GM12878 (cell line): ENCODE data around the gene HAUS7. TPM values are rescaled to one million over a fixed set of nuclear protein-coding genes. Genes with fewer than 3 reads are reported as not detected.

Experiments
- ATAC-seq: fragments of 200-7000 bp; cut with Tn5 transposase; 3 replicates; pipeline ENCODE4 v1.9.1; 2020; ENCODE audit warnings: mild to moderate bottlenecking, moderate library complexity
- BruUV-seq: library from RNA; stranded (reverse); fragments of 400-500 nt; replicated peaks from 2 replicates; lab custom pipeline; 2021; lab: Mats Ljungman, UMichigan
- CTCF ChIA-PET: fragments of 300-600 bp; sonication (Branson Sonifier 250); formaldehyde crosslinking; extraction: SDS; loops from one replicate; lab custom pipeline; 2021; ENCODE audit warnings: inconsistent platforms; lab: Yijun Ruan, JAX
- POLR2A ChIA-PET: fragments of 350-600 bp; formaldehyde crosslinking; extraction: SDS; loops from one replicate; lab custom pipeline; 2021; ENCODE audit warnings: inconsistent platforms; lab: Charles Lee
- RAD21 ChIA-PET: fragments of 300-600 bp; sonication (Branson Sonifier 250); formaldehyde crosslinking; loops from one replicate; lab custom pipeline; 2023; ENCODE audit warnings: antibody characterized with exemption; ENCODE audit not compliant: unreplicated experiment; lab: Charles Lee
- SMC1A ChIA-PET: fragments of 300-600 bp; sonication (Branson Sonifier 250); formaldehyde crosslinking; loops from one replicate; lab custom pipeline; 2023; ENCODE audit not compliant: unreplicated experiment, uncharacterized antibody; lab: Charles Lee
- DNase-seq: peaks from one replicate; pipeline ENCODE4 v3.0.0-alpha.2; 2011; ENCODE audit warnings: low read depth, low spot score
- FAIRE-seq: peaks from 3 replicates; lab custom pipeline; 2011; peaks lifted over from hg19 to GRCh38; lab: Jason Lieb, UNC
- H2AFZ ChIP-seq: 2 replicates; pipeline ENCODE4 v1.6.0; 2011; ENCODE audit warnings: low read depth, low read length, control low read depth; ENCODE audit not compliant: control insufficient read depth
- H3K27ac ChIP-seq: 2 replicates; pipeline ENCODE4 v1.5.1; 2011; ENCODE audit warnings: control low read depth; ENCODE audit not compliant: control insufficient read depth, insufficient read depth
- H3K27me3 ChIP-seq, 2 experiments: replicated peaks in 1 of 2; 2 replicates each; pipeline versions ENCODE4 v1.6.0 to v1.6.1; 2011; ENCODE audit warnings: low read length in 1 of 2; ENCODE audit not compliant: control insufficient read depth in 2 of 2, insufficient read depth in 2 of 2
- H3K36me3 ChIP-seq, 2 experiments: 2 replicates each; pipeline ENCODE4 v1.5.1; 2011; ENCODE audit warnings: low read length in 1 of 2; ENCODE audit not compliant: control insufficient read depth in 2 of 2, insufficient read depth in 2 of 2
- H3K4me1 ChIP-seq: 2 replicates; pipeline ENCODE4 v1.6.1; 2011; ENCODE audit warnings: mild to moderate bottlenecking, low read length, moderate library complexity, mixed read lengths; ENCODE audit not compliant: control insufficient read depth, insufficient read depth
- H3K4me2 ChIP-seq: 2 replicates; pipeline ENCODE4 v1.6.0; 2011; ENCODE audit warnings: control low read depth; ENCODE audit not compliant: control insufficient read depth, insufficient read depth
- H3K4me3 ChIP-seq: fragments of 200-600 bp; sonication (generic); 2 replicates; pipeline ENCODE4 v1.5.1; 2016
- H3K79me2 ChIP-seq: 2 replicates; pipeline ENCODE4 v1.6.0; 2011; ENCODE audit warnings: low read length; ENCODE audit not compliant: control insufficient read depth, insufficient read depth
- H3K9ac ChIP-seq: 2 replicates; pipeline ENCODE4 v1.8.0; 2011; ENCODE audit warnings: low read length, control low read depth, mixed read lengths; ENCODE audit not compliant: control insufficient read depth, insufficient read depth
- H3K9me3 ChIP-seq: replicated peaks from 3 replicates; pipeline ENCODE4 v1.5.1; 2011; ENCODE audit warnings: mild to moderate bottlenecking, low read length; ENCODE audit not compliant: control insufficient read depth, insufficient read depth
- H4K20me1 ChIP-seq: 2 replicates; pipeline ENCODE4 v1.6.0; 2011; ENCODE audit not compliant: control insufficient read depth, insufficient read depth
- CHD1 ChIP-seq: IDR thresholded peaks from 2 replicates; pipeline ENCODE4 v1.6.1; 2012; ENCODE audit warnings: low read depth, low read length, improper control_type of control experiment
- FOS ChIP-seq: IDR thresholded peaks from 3 replicates; pipeline ENCODE4 v1.6.1; 2011; ENCODE audit warnings: borderline replicate concordance; ENCODE audit not compliant: insufficient read length; ENCODE audit errors: extremely low read depth
- IKZF1 ChIP-seq: fragments of 450-650 bp; conservative IDR thresholded peaks from 2 replicates; pipeline ENCODE4 v1.6.1; 2017; ENCODE audit warnings: antibody characterized with exemption, mild to moderate bottlenecking
- IRF4 ChIP-seq: IDR thresholded peaks from 2 replicates; pipeline ENCODE4 v1.6.1; 2011; ENCODE audit warnings: low read depth, low read length
- MAX ChIP-seq: IDR thresholded peaks from 2 replicates; pipeline ENCODE4 v1.6.1; 2012; ENCODE audit warnings: low read depth, low read length, improper control_type of control experiment
- NRF1 ChIP-seq: conservative IDR thresholded peaks from 2 replicates; pipeline ENCODE4 v1.6.1; 2011; ENCODE audit warnings: mild to moderate bottlenecking, low read depth, low read length, improper control_type of control experiment
- PAX5 ChIP-seq: IDR thresholded peaks from 2 replicates; pipeline ENCODE4 v1.6.1; 2011; ENCODE audit warnings: low read depth, low read length, borderline replicate concordance
- POLR2A ChIP-seq: IDR thresholded peaks from 2 replicates; pipeline ENCODE4 v1.6.1; 2011; ENCODE audit warnings: low read depth, mild to moderate bottlenecking, low read length
- POLR2AphosphoS5 ChIP-seq: IDR thresholded peaks from 2 replicates; pipeline ENCODE4 v1.6.1; 2011; ENCODE audit warnings: mild to moderate bottlenecking, low read length, inconsistent platforms
- POU2F2 ChIP-seq: IDR thresholded peaks from 3 replicates; pipeline ENCODE4 v1.6.1; 2011; ENCODE audit warnings: low read depth, mild to moderate bottlenecking, low read length, borderline replicate concordance
- SMAD1 ChIP-seq: fragments of 450-650 bp; IDR thresholded peaks from 2 replicates; pipeline ENCODE4 v1.6.1; 2018; ENCODE audit warnings: mild to moderate bottlenecking, low read depth; ENCODE audit not compliant: partially characterized antibody
- SMARCA5 ChIP-seq: fragments of 450-650 bp; IDR thresholded peaks from 2 replicates; pipeline ENCODE4 v1.6.1; 2017; ENCODE audit warnings: mild to moderate bottlenecking
- SPI1 ChIP-seq: IDR thresholded peaks from 2 replicates; pipeline ENCODE4 v1.6.1; 2011; ENCODE audit warnings: low read depth, mild to moderate bottlenecking, low read length, moderate library complexity, borderline replicate concordance; ENCODE audit not compliant: insufficient read depth
- YY1 ChIP-seq: IDR thresholded peaks from 2 replicates; pipeline ENCODE4 v1.6.1; 2011; ENCODE audit warnings: low read depth, mild to moderate bottlenecking, low read length
- ZNF24 ChIP-seq: fragments of 450-650 bp; IDR thresholded peaks from 2 replicates; pipeline ENCODE4 v1.6.1; 2017; ENCODE audit warnings: antibody characterized with exemption, mild to moderate bottlenecking
- WGBS: methylation state at CpG from one replicate; pipeline ENCODE4 v1.1.6; 2016; ENCODE audit warnings: low lambda C conversion rate; ENCODE audit not compliant: insufficient replicate concordance, insufficient coverage; ENCODE audit errors: missing lambda C conversion rate; 5-methylcytosine and 5-hydroxymethylcytosine counted together
- in situ Hi-C: fragments of 300-500 bp; cut with MboI; formaldehyde crosslinking; loops from 9 replicates; pipeline ENCODE4 v1.14.3; 2018; ENCODE audit warnings: mixed read lengths
- intact Hi-C: fragments of 100-400 bp; cut with micrococcal nuclease; formaldehyde crosslinking; loops from one replicate; pipeline ENCODE4 v1.14.2; 2022; ENCODE audit not compliant: unreplicated experiment
- polyA plus RNA-seq, 11 experiments: library from polyadenylated mRNA; depleted of rRNA in 4 of 11; unstranded in 6 of 11; stranded (reverse) in 5 of 11; fragments of >200 nt; fragmentation: Nextera tagmentation in 4 of 11; fragmentation: Illumina TruSeq in 1 of 11; extraction: Ambion mirVana in 4 of 11; extraction: Trizol in 1 of 11; gene quantifications; 1 replicate in 1 of 11; 2 replicates in 10 of 11; pipeline versions ENCODE4 v1.2.1 to v1.2.3, GENCODE V29; 2011 to 2016; ENCODE audit warnings: inconsistent platforms in 2 of 11, missing spikeins in 2 of 11, low read depth in 1 of 11
- total RNA-seq, 4 experiments: library from RNA; depleted of rRNA in 3 of 4; stranded (reverse); fragments of >200 nt in 3 of 4; fragmentation: Illumina TruSeq in 1 of 4; extraction: Trizol in 1 of 4; gene quantifications; 2 replicates each; pipeline versions ENCODE4 v1.2.1 to v1.2.3, GENCODE V29; 2013 to 2021

Gene HAUS7
- total and polyA plus RNA-seq, 10 of the 15 experiments (the other 5 are each of a cell fraction or from before 2014, with no cell fraction given): 6.7 to 63.3 (median 24.1) TPM

- intact Hi-C loops: no loop called here
- CTCF ChIA-PET: no interaction called here
- peak within 1 kb of the TSS; percentile 71 for H3K4me3 ChIP-seq
- RAD21 ChIA-PET: no interaction called here
- H3K36me3 ChIP-seq: no peaks in the 10 kb centered on the region
- H3K27ac ChIP-seq: no peak within 1 kb of the TSS
- no peaks in the 10 kb centered on the region for H3K79me2 ChIP-seq
- no peaks in the 10 kb centered on the region for H3K27me3 ChIP-seq
- DNase-seq (no peak), FAIRE-seq (no peak), ATAC-seq (peak; percentile 92)
- 46% methylated on average over 59 of the region's 75 CpGs for WGBS
- in situ Hi-C loops: no loop called here
- peak within 1 kb of the TSS; percentile 32 for H3K9ac ChIP-seq
- SMC1A ChIA-PET: no interaction called here
- peak within 1 kb of the TSS; percentile 73 for H3K4me2 ChIP-seq
- no TSS peak for BruUV-seq
- TF ChIP-seq MAX (no peak), NRF1 (0 out of 2 replicates have a peak, but pooled peaks have one; percentile 27), SPI1 (peak; percentile 87), PAX5 (no peak), POLR2AphosphoS5 (no peak), SMARCA5 (peak; percentile 66; the same call in 1 of the 2 replicates), YY1 (no peak), ZNF24 (no peak), POLR2A (peak; percentile 35; the same call in 1 of the 2 replicates), CHD1 (no peak), FOS (no peak), IRF4 (no peak), IKZF1 (0 out of 2 replicates have a peak, but pooled peaks have one; percentile 41), SMAD1 (no peak), POU2F2 (no peak)
- TF ChIP-seq, all 136 proteins: peak for 5
- Histone ChIP-seq H4K20me1 (no peaks in the 10 kb centered on the region), H3K9me3 (no peaks in the 10 kb centered on the region; the same call in 2 of the 3 replicates), H2AFZ (peak within 1 kb of the TSS; percentile 54), H3K4me1 (no peaks in the 10 kb centered on the region)
- POLR2A ChIA-PET: no interaction called here
These were observed 59.0 kb downstream of the HAUS7 start, which contains the start of gene ZFP92 for GRCh38 chrX:153411255-153411987. Gene ZFP92, plus strand, starts transcription at chrX:153411472. Its CDS starts 6,851 bp downstream, at chrX:153418323.
